GM21786 (cell line): ENCODE results near the gene UNK.

Source experiments
- ATAC-seq: cut with Tn5 transposase; IDR thresholded peaks from one replicate; pipeline ENCODE4 v1.9.1; 2021; ENCODE audit not compliant: unreplicated experiment

Gene UNK

DNA sequence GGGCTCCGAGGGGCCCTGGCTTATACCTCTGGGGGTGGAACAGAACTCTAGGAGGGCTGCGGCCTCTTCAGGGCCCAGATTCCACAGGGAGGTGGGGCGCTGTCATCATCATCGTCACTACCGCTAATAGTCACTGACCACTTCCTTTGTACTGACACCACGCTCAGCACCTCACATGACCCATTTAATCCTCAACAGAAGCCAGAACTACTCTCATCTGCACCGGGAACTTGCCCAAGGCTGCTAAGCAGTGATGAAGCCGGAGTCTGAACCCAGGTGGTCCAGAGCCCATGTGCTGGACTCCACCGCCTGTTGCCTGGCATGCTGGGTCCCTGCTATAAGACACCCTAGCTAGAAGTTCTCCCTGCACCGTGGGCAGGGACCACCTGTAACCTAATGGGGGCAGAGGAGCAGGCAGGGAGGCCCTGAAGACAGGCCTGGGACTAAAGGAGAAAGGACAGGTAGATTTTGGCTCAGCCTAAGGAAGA lies 47.6 kb downstream of the UNK start:
- no peak for ATAC-seq

DNA sequence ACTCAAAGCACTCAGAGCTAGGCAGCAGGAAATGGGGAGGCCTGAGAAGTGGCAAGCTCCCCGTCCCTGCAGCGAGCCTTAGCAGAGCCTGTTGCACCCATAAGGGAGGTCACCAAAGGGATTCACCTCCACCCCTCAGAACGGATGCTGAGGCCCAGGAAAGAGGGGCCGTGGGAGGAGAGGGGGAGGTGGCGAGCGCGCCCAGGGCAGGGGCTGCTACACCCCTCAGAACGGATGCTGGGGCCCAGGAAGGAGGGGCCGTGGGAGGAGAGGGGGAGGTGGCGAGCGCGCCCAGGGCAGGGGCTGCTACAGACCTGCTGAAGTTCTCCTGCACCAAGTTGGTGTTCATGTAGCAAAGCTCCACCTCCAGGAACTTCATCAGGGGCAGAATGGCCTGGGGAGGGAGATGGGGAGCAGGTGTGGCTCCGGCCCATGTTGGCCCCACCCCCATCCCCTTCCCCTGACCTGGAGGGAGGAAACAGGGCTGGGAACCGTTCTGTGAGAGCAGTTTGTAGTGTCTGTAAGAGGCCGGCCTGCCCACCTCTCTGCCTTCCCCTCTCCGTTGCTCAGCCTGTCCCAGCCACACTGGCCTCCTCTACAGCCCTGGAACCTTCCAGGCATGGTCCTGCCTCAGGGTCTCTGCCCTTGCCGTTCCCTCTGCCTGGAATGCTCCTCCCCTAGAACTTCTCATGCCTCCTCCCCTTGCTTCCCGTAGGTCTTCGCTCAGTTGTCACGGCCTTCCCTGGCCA lies 48.2 kb downstream of the UNK start:
- ATAC-seq, result no peak

DNA sequence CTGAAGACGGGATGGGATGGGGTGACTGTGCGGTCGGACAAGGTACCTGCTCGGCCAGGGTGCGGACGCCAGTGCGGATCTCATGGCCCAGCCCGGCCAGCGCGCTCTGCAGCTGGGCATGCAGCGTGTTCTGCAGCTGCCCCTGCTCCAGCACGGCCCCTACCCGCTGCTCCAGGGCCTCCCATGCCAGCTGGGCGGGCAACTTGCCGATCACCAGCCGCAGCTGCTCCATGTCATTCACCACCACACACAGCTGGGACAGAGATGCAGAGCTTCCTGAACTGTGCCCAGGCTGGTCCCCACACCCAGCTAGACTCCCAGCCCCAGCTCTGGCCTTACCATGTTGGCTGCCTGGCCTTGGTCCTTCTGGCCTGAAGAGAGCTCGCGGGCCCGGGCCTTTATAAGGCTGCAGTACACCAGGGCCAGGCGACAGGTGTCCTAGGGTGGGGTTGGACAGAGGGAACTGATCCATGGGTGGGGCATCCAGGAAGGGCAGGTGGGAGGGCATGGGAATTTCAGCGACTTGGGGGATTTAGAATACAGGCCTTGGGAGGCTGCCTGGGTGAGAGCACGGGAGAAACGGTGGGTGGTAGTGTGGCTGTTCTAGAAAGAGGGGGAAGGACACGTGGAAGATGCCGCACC lies 49.8 kb downstream of the UNK start:
- ATAC-seq, result no peak

DNA sequence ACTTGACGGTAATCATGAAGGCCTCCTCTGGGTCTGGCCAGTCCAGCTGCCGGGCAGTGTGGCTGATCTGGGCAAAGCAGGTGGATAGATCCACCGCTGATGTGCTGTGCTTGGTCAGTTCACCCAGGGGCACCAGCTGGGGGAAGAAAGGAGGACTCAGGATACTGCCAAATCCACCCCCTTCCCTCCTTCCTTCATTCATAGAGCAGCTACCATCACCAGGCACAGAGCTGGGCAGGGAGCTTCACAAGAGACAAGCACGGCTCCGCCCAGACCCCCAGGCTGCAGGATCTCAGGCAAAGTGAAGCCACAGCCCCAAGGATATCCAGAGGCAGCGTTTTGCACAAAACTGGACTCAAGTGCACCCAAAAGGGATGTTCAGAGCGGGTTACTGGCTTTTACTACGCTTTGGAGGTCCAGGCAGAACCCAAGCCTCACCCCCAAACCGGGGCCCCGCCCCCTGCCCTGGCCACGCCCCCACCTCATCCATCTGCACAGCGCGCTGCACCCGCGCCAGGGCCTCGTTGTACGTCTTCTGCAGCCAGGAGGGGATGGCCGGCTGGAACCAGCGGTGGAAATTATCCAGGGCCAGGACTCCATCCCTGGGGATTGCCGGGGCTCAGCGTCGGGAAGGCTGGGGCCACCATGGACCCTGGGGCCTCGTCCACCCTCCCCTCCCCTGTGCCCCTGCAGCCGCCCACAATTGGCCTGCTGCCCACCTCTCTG lies 50.5 kb downstream of the UNK start:
- no peak for ATAC-seq

DNA sequence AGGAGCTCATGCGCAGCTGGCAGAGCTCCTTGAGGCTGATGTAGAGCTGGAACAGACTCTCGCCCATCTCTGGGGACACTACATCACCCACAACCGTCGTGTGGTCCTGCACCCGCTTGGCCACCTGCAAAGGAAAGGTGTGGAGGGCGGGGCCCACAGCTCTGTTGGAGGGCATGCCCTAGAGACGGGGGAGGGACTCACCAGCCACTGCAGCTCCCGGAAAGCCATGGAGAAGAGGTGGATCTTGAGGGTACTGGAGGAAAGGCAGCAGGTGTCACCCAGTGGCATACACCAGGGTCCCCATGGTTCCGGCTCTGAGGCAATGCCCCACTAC lies 51.0 kb downstream of the UNK start:
- ATAC-seq, result no peak

DNA sequence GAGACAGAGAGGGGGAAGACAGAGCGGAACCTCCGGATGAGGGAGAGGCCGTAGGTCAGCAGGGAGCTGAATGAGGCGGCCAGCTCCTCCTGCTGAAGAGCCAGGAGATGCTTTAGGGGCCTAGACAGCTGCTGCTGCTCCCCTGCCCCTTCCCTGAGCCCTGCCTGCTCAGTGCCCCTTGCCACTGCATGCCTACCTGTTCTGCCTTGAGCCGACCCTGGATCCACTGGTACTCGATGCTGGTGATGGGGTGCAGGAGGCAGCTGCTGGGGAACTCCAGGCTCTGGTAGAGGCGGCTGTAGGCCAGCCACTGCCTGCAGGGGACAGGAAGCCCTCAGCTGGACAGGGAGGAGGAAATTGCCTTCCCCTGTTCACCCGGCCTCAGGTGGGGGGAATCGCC lies 52.0 kb downstream of the UNK start:
- ATAC-seq, result no peak

DNA sequence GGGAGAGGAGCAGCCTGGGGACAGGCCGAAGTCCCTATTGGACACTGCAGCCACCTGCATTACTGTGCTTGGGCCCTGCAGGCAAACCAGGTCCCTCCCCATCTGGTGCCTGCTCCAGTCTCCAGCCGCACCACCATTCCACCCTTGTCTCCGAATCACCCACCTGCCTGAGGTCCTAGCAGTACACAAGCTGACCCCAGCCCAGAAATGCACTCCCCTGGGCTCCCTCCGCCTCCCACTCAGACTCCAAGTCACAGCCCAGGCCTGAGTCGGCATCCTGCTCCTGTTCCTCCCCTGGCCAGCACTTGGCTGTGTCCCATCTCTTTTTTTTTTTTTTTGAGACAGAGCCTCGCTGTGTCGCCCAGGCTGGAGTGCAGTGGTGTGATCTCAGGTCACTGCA lies 53.3 kb downstream of the UNK start:
- no peak for ATAC-seq

DNA sequence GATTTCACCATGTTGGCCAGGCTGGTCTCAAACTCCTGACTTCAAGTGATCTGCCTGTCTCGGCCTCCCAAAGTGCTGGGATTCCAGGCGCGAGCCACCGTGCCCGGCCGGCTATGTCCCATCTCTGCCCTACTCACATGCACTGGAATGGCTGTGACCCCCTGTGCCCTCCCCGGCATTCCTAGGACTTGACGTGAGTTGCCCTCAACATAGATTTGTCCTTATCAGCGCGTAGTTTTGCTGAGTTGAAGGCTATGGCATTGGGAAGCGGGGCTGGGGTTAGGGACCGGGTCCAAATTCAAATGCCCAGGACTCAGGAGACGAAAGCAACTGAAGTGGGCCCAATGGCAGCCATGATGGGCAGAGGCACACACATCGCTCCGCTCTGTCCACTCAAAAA lies 53.8 kb downstream of the UNK start:
- ATAC-seq, result no peak

DNA sequence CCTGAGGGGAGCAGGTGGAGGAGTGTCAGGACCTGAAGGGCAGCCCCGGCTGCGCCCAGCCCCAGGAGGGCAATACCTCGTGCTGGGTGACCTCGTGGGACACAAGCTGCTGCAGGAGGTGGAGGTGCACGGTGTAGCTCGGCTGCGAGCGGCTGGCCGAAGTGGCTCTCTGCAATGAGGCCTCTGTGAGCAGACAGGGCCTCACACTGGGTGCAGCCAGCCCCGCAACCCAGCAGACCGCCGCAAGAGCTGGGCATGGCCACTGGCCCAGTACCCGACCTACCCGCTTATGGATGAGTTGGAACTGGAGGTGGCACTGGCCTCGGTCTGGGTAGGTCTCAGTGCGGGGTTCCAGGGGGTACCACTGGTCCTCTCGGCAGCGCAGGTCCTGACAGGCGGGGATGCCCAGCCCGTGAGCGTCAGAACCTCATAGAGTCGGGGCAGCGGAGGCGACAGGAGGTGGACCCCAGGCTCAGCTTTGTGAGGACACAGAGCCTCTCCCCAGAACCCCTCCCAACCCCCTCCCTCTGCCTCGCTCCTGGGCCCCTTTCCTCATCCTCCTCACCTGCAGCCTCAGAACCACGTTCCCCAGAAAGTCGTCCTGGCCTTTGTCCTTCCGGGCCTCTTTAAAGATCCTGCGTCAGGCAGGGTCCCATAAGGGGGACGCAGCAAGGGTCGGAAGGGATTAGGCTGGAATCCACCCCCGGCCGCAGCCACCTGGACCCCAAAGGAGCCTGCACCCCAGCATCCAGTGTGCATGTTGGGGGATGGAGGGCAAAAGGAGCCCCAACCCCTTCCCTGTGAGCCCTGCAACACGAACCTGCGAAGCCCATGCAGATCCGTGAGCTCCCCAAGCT lies 55.6 kb downstream of the UNK start:
- no peak for ATAC-seq

DNA sequence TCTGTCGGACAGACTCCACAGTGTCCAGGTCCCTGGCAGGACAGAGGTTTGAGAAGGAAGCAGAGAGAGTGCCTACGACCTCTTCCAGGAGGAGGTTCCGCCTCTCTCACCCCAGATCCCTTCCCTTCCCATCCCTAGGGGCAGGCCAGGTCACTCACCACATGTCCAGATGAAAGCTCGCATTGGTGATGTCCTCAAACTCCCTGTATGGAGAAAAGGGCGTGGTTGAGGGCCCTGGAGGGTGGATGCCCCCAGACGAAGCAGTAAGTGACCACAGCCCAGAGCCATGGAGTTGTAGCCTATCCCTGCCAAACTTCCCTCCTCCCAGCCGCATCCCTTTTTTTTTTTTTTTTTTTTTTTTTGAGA lies 56.2 kb downstream of the UNK start:
- ATAC-seq, result no peak

DNA sequence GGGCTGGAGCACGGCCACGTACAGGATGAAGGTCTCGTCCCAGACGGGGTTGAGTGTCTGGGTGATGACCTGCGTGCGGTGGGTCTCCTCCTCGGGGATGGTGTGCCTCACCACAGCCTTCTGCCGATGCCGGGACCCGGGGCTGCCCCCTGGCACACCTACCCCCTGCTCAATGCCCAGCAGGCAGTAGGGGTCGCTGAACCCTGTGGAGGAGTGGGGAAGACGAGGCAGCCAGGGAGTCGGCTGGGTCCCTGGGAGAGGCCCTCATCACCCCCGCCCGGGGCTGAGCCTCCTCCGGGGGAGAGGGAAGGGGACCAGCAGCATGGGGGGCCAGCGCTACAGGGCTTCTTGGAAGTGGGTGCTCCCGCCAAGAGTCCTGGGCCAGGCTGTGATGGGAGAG lies 57.8 kb downstream of the UNK start:
- no peak for ATAC-seq

DNA sequence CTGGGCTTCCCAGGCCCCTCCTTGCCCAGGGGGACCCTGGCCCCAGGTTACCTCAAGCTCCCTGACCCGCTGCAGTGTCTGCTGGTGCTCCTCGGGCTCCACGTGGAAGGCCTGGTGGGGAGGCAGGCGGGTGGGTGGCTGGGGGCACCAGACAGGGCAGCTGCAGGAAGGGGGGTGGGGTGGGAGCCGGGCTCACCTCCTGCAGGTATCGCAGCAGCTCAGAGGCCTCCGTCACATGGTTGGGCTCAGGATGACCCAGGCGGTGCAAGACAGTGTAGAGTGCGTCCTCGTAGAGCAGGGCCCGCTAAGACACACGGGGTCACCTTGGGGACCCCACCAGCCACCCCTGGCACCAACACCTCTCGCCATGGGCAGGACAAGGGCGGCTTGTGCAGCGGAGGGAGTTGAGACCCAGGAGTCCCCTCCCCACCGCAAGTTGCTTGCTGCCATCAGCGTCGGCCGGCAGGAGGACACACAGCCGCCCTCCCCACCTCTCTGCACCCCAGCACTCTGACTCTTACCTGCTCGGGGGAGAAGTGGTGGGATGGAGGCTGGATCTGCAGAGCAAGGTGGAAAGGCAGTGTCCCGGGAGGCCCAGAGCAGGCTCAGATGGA lies 58.5 kb downstream of the UNK start:
- ATAC-seq, result no peak

DNA sequence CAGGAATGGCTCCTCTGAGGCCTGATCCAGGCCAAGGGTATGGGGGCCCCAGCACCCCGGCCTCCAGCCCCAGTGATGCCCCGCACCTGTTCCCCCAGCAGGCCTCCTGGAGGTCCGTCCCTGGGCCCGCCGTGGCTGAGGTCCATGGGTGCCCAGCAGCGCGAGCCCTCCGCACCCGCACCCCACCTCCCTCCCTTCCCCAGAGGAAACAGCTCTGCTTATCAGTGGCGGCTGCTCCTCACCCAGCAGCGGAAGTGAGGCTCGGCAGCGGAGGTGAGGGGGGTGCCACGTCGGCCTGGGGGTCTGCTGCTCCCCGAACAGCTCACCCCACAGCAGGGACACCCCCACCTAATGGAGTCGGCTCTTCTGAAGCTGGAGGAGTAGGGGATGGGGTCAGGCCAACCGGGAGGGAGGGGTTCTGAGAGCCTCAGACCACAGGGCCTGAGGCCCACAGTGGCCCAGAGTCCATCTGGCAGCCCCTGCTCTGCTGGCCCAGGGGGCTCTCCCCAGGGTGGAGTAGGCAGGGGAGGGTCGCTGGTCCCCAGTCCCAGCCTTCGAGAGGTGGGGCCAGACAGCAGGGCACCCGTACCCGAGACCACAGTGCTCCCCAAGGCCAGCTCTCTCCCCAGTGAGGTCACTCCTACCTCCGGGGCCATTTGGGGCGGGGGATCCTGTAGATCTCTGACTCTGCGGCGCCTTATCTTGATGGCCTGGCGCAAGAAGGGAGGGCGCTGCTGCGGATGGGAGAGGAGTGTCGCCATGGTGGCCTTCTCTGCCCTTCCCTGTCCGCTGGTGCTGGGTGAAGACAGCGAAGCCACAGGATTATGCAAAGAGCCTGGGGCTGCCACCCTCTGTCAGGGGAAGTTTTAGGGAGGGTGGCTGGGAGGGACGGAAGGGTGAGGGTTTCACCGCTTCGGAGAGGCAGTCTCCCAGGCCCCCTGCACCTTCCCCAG lies 59.2 kb downstream of the UNK start, which contains the start of gene UNC13D:
TSS of gene UNC13D (minus strand) at position 828 of the 953 bp plus-strand sequence. CDS start at position 761, 67 bp downstream.
- ATAC-seq, result no peak

DNA sequence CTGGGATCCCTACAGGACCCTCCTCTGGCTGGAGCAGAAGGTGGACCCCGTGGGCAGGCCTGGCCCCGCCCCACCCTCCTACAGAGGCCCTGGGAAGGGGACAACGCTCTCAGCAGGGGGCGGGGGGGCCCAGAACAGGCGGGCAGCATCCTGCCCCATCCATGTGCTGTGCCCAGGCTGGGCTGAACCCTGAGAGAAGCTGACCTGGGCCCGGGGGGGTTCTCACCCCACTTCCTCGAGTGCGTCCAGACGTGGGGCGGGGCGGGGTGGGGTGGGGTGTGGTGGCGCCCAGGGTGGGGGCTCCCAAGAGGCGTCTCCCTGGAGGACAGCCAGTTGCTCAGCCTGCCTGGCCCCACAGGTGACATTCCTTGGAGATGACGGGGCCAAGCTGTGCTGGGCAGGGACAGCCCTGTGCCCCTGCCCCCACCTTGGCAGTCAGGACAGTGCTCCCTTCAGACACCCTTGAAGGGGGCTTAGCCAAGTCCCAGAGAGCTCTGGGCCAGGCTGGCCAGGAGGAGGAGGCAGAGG lies 60.0 kb downstream of the UNK start:
- peak; percentile 9 for ATAC-seq

DNA sequence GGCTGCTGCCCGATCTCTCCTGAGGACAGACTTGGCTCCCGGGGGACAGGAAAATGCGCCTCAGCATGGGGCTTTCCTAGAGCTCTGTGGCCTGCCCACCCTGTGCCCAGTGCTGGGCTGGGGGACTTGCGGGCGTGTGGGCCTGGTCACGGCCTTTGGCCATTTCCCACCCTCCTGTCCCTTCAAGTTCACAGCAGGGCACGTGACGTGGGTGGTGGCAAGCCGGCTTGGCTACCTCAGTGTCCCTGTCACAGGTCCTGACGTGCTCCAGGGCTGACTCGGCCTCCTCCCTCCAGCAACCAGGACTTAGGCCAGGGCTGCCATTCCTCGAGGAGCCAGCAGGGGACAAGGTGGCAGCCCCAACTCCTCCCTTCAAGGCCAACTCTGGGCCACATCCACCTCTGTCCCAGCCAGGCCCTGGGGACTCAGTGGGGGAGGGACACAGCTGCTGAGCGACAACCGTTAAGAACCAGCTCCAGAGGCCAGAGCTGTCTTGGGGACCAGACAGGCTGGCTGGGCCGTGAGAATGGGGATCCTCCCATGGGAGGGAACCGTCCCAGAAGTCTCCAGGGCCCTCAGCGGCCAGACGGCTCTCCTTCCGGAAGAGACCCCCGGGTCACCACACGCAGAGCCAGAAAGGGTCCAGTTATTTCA lies 60.6 kb downstream of the UNK start:
- peak; percentile 75 for ATAC-seq

DNA sequence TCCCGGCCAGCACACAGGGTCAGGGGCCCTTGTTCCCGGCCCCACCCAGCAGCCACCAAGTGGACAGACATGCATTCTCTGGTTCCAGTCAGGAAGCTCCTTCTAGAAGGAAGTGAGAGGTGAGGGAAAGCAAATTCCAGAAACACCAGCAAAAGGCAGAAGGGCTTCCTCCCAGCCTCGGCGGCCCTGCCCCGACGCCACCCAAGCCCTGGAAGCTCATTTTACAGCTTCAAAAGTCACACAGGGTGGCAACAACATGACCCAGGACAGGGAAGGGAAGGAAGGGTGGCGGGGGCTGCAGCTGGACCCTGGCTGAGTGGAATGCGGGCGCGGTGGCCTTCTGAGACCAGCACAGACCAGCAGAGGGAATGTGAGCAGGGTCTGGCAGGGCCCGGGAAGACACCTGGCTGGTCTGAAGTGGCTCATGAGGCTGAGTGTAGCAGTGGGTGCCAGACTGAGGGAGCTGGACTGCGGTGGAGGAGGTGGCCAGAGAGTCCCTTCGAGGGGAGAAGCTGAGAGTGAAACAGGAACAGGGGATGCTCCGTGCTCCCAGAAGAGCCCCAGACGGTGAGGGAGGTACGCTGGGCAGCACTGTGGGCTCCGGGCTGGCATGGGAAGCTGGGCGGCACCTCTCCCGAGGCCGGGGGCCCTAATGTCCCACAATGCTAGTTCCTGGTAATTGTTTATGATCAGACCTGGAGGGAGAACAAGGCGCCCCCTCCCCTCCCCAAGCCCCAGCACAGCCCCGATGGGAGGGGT lies 61.5 kb downstream of the UNK start:
- no peak for ATAC-seq

DNA sequence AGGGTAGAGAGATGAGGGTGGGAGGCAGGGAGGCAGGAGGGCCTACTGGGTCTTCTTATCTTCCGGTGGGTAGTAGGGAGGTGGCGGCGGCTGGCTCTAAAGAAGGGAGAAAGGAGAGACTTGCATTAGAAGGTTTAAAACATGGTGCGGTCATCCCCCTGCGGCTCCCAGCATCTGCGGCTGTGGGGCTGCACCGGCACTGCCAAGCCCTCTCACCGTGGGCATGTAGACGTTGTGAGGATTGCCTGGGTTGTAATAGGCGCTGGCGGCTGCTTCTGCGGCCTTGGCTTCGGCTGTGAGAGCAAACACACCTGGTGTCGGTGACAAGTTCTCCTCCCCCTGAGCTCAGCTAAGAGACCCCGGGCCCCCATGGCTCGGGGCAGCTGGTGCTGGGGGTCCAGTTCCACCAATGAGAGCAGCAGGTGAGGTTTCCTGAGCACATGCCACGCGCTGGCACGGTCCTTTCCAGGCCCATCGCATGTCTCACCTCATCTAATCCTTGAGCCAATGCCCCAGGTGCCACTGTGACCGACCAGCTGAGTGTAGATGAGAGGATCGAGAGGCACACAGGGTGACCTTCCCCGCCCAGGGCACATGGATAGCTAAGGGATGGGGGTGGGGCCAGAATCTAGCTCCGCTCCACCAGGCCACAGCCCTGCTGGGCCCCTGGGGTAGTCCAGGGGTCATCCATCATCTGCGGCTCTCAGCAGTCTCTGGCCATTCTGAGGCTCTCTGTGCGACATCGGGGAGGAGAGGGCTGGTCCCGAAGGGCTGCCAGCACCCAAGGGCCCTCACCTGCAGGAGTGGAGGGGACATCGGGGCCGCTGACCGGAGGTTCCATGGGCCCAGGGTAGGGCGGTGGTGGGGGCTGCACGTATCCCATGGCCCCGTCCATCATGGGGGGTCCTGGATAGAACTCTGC lies 62.3 kb downstream of the UNK start:
- ATAC-seq, result no peak
